ENCODE data around the gene CD109. TPM values are rescaled to one million over a fixed set of nuclear protein-coding genes. Genes with fewer than 3 reads are reported as not detected.

Gene CD109
- total RNA-seq, 1 donor from 2014 or later, result 3.8 TPM

- TF ChIP-seq, protein P1, sequence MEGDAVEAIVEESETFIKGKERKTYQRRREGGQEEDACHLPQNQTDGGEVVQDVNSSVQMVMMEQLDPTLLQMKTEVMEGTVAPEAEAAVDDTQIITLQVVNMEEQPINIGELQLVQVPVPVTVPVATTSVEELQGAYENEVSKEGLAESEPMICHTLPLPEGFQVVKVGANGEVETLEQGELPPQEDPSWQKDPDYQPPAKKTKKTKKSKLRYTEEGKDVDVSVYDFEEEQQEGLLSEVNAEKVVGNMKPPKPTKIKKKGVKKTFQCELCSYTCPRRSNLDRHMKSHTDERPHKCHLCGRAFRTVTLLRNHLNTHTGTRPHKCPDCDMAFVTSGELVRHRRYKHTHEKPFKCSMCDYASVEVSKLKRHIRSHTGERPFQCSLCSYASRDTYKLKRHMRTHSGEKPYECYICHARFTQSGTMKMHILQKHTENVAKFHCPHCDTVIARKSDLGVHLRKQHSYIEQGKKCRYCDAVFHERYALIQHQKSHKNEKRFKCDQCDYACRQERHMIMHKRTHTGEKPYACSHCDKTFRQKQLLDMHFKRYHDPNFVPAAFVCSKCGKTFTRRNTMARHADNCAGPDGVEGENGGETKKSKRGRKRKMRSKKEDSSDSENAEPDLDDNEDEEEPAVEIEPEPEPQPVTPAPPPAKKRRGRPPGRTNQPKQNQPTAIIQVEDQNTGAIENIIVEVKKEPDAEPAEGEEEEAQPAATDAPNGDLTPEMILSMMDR (IDR thresholded peaks at IDR 0.05; ENCODE audit: unreplicated experiment), result no peak
- Mint-ChIP-seq H3K27me3 (ENCODE audit: low read depth) (peaks cover 9% of the 10 kb centered on the region), H3K27ac (no peak overlapping the region), H3K36me3 (no peaks in the 10 kb centered on the region), H3K4me3 (no peak overlapping the region), H3K9me3 (no peaks in the 10 kb centered on the region), H3K4me1 (peaks cover 4% of the 10 kb centered on the region)
- DNase-seq (ENCODE audit: low spot score in 2 of 2, unreplicated experiment in 2 of 2), result no peak
These were observed 30.2 kb upstream of the CD109 start for GRCh38 chr6:73665686-73666319.

DNA sequence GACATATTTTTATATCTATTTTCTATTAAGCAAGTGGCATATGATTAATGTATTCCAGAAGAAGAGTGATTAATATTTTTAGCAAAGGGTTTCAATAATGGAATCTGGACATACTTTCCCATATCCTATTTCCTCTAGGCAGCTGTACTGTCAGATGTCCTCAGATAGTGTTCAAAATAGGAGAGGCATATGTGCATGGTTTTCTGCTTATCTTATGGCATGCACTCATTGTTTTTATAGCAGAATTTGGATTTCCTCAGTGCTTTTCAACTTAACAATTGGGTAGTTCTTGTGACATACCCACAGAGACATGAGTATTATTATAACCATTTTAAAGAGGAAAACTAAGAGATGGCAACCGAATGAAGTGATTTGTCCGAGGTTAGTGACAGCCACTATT lies 29.6 kb upstream of the CD109 start:
- H3K4me1 Mint-ChIP-seq, result peaks cover 4% of the 10 kb centered on the region
- DNase-seq (ENCODE audit: low spot score in 2 of 2, unreplicated experiment in 2 of 2), result no peak
- no peaks in the 10 kb centered on the region for H3K9me3 Mint-ChIP-seq
- H3K4me3 Mint-ChIP-seq, result no peak overlapping the region
- TF ChIP-seq, protein P1 (IDR thresholded peaks at IDR 0.05; ENCODE audit: unreplicated experiment), result no peak
- no peaks in the 10 kb centered on the region for H3K36me3 Mint-ChIP-seq
- peaks cover 10% of the 10 kb centered on the region for H3K27me3 Mint-ChIP-seq (ENCODE audit: low read depth)
- no peak overlapping the region for H3K27ac Mint-ChIP-seq

DNA sequence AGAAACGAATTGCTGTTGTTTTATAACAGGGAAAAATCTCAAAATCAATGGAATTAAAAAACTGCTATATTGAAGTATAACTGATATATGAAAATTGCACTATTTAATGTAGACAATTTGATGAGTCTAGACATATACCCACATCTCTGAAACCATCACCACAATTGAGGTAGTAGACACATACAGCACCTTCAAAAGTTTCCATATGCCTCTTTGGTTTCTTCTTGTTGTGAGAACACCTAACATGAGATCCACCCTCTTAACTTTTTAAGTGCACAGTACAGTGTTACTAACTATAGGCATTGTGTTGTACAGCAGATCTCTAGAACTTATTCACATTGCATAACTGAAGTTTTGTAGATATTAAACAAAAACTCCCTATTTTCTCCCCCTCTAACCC lies 28.2 kb upstream of the CD109 start:
- H3K36me3 Mint-ChIP-seq, result no peaks in the 10 kb centered on the region
- H3K27me3 Mint-ChIP-seq (ENCODE audit: low read depth), result peaks cover 10% of the 10 kb centered on the region
- no peaks in the 10 kb centered on the region for H3K9me3 Mint-ChIP-seq
- no peak overlapping the region for H3K27ac Mint-ChIP-seq
- TF ChIP-seq, protein P1 (IDR thresholded peaks at IDR 0.05; ENCODE audit: unreplicated experiment), result no peak
- no peak overlapping the region for H3K4me3 Mint-ChIP-seq
- H3K4me1 Mint-ChIP-seq, result peaks cover 4% of the 10 kb centered on the region
- no peak for DNase-seq (ENCODE audit: low spot score in 2 of 2, unreplicated experiment in 2 of 2)

DNA sequence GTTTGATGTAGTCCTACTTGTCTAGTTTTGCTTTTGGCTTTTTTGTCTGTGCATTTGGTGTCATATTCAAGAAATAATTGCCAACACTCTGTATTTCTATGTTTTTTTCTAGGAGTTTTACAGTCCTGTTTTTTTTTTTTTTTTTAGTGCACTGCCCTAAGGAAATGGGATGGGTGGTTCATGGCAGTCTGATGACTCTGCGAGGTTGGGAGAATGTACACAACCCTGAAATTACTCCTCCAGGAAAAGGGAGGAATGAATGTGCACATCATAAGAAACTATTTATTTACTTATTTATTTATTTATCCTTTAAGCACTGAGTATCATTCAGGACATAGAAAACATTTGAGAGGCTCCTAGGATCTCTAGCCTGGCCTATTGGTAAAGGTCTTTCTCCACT lies 27.0 kb upstream of the CD109 start:
- peaks cover 4% of the 10 kb centered on the region for H3K4me1 Mint-ChIP-seq

GRCh38 chr6:73671911-73672685 lies 23.9 kb upstream of the CD109 start:
- TF ChIP-seq, protein P1 (IDR thresholded peaks at IDR 0.05; ENCODE audit: unreplicated experiment), result no peak
- Mint-ChIP-seq H3K9me3 (no peaks in the 10 kb centered on the region), H3K4me1 (no peaks in the 10 kb centered on the region), H3K4me3 (no peak overlapping the region), H3K36me3 (no peaks in the 10 kb centered on the region), H3K27me3 (ENCODE audit: low read depth) (peaks cover 10% of the 10 kb centered on the region), H3K27ac (no peak overlapping the region)
- DNase-seq (ENCODE audit: low spot score in 2 of 2, unreplicated experiment in 2 of 2), result no peak

More for the DNA sequence above, 27.0 kb upstream of the CD109 start:
- no peaks in the 10 kb centered on the region for H3K9me3 Mint-ChIP-seq
- H3K4me3 Mint-ChIP-seq, result no peak overlapping the region
- no peak for DNase-seq (ENCODE audit: low spot score in 2 of 2, unreplicated experiment in 2 of 2)
- no peak overlapping the region for H3K27ac Mint-ChIP-seq
- H3K27me3 Mint-ChIP-seq (ENCODE audit: low read depth), result peaks cover 10% of the 10 kb centered on the region
- H3K36me3 Mint-ChIP-seq, result no peaks in the 10 kb centered on the region
- TF ChIP-seq, protein P1 (IDR thresholded peaks at IDR 0.05; ENCODE audit: unreplicated experiment), result no peak

Measured in mesothelial cell of epicardium (in vitro differentiated cells).